A549 (cell line): ENCODE measurements around the gene MRPL18.
"Not testable (repeated sequence)": the region's sequence is repeated elsewhere in the genome, so short reads cannot be mapped to it uniquely, and the experiment has no call there.

Source experiments
- ATOH8 ChIP-seq: fragments of 250-450 bp; sonication (Bioruptor Pico); IDR thresholded peaks from 2 replicates; pipeline ENCODE4 v1.5.0; 2020; ENCODE audit warnings: low read depth, mild to moderate bottlenecking, moderate library complexity
- CTCF ChIP-seq: fragments of >200 bp; sonication (Bioruptor Twin); formaldehyde crosslinking; IDR thresholded peaks from 3 replicates; pipeline ENCODE4 v1.5.1; 2016
- ELK1 ChIP-seq: fragments of 150-350 bp; IDR thresholded peaks from 2 replicates; pipeline ENCODE4 v1.6.1; 2014; ENCODE audit warnings: low read depth, mild to moderate bottlenecking, low read length
- EP300 ChIP-seq, 2 experiments: fragments of >200 bp; sonication (Bioruptor Twin); formaldehyde crosslinking; IDR thresholded peaks; 2 replicates in 1 of 2; 3 replicates in 1 of 2; pipeline ENCODE4 v1.6.1; 2016 to 2017
- GATA3 ChIP-seq: IDR thresholded peaks from 2 replicates; pipeline ENCODE4 v1.6.1; 2012; ENCODE audit warnings: borderline replicate concordance
- HMGXB4 ChIP-seq: fragments of 250-450 bp; sonication (Bioruptor Pico); IDR thresholded peaks from 2 replicates; pipeline ENCODE4 v1.5.0; 2021; ENCODE audit warnings: mild to moderate bottlenecking, moderate library complexity, borderline replicate concordance
- MAFK ChIP-seq: fragments of 450-650 bp; IDR thresholded peaks from 2 replicates; pipeline ENCODE4 v1.6.1; 2014; ENCODE audit not compliant: partially characterized antibody
- MAX ChIP-seq: IDR thresholded peaks from 2 replicates; pipeline ENCODE4 v1.6.1; 2012
- POLR2A ChIP-seq: IDR thresholded peaks from 2 replicates; pipeline ENCODE4 v1.6.1; 2012; ENCODE audit warnings: mild to moderate bottlenecking, low read length
- RFX5 ChIP-seq: fragments of 450-650 bp; IDR thresholded peaks from 2 replicates; pipeline ENCODE4 v1.7.1; 2014; ENCODE audit warnings: antibody characterized with exemption, mild to moderate bottlenecking, moderate library complexity
- SMC3 ChIP-seq: fragments of >200 bp; sonication (Bioruptor Twin); formaldehyde crosslinking; IDR thresholded peaks from 3 replicates; pipeline ENCODE4 v1.6.1; 2018; ENCODE audit warnings: inconsistent platforms
- SREBF2 ChIP-seq: fragments of 450-650 bp; IDR thresholded peaks from 2 replicates; pipeline ENCODE4 v1.6.1; 2014; ENCODE audit warnings: mild to moderate bottlenecking, moderate library complexity
- USF2 ChIP-seq: fragments of 450-650 bp; IDR thresholded peaks from 2 replicates; pipeline ENCODE4 v1.6.1; 2014; ENCODE audit warnings: antibody characterized with exemption

GRCh38 chr6:159816775-159817174 lies 26.5 kb downstream of the MRPL18 start:
- TF ChIP-seq CTCF; POLR2A; ELK1; SMC3; USF2; HMGXB4 (CRISPR knock-in tag); RFX5; EP300 (IDR thresholded peaks at IDR 0.05); MAFK; GATA3; MAX; ATOH8 (CRISPR knock-in tag); SREBF2: not testable (repeated sequence)
